ENCODE data around the gene RABL2A.
"Not testable (repeated sequence)": the region's sequence is repeated elsewhere in the genome, so short reads cannot be mapped to it uniquely, and the experiment has no call there.

The RABL2A gene

DNA sequence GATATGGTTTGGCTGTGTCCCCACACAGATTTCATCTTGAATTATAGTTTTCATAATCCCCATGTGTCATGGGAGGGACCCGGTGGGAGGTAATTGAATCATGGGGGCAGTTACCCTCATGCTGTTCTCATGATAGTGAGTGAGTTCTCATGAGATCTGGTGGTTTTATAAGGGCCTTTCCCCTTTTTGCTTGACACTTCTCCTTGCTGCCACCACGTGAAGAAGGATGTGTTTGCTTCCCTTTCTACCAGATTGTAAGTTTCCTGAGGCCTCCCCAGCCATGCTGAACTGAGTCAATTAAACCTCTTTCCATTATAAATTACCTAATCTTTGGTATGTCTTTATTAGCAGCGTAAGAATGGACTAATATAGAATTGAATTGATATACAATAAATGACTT, 63.8 kb downstream of the RABL2A start:
- DNase-seq, result not testable (repeated sequence)

Data from GDM1 (cell line).